Endothelial cell of umbilical vein (primary cell): Measurements from ENCODE around the gene DLGAP1. TPM values are rescaled to one million over a fixed set of nuclear protein-coding genes. Genes with fewer than 3 reads are reported as not detected.
"Not testable (repeated sequence)": the region's sequence is repeated elsewhere in the genome, so short reads cannot be mapped to it uniquely, and the experiment has no call there.

Experiments
- BruUV-seq: library from RNA; stranded (reverse); fragments of 400-500 nt; replicated peaks from 2 replicates; lab custom pipeline; 2021; lab: Mats Ljungman, UMichigan
- CTCF ChIA-PET: fragments of 300-600, 350-600 bp; sonication (Branson Sonifier 250); formaldehyde crosslinking; loops from one replicate; lab custom pipeline; 2021; ENCODE audit warnings: antibody characterized with exemption, inconsistent platforms; lab: Charles Lee
- POLR2A ChIA-PET: fragments of 300-600, 350-600 bp; sonication (Branson Sonifier 250); formaldehyde crosslinking; loops from one replicate; lab custom pipeline; 2021; ENCODE audit warnings: antibody characterized with exemption, inconsistent platforms; lab: Charles Lee
- DNase-seq: peaks from one replicate; pipeline ENCODE4 v3.0.0-alpha.2; 2011; ENCODE audit warnings: low read depth, low spot score
- FAIRE-seq: peaks from 2 replicates; lab custom pipeline; 2011; peaks lifted over from hg19 to GRCh38; lab: Jason Lieb, UNC
- H2AFZ ChIP-seq: 2 replicates; pipeline ENCODE4 v1.6.0; 2012; ENCODE audit warnings: low read depth, low read length, control low read depth, inconsistent platforms
- H3K27ac ChIP-seq: 2 replicates; pipeline ENCODE4 v1.5.1; 2011; ENCODE audit warnings: low read depth, mild to moderate bottlenecking, control low read depth, low read length, moderate library complexity; ENCODE audit not compliant: insufficient read depth
- H3K27me3 ChIP-seq, 2 experiments: 2 replicates each; pipeline versions ENCODE4 v1.6.0 to v1.6.1; 2011; ENCODE audit warnings: low read length in 2 of 2, mixed read lengths in 1 of 2; ENCODE audit not compliant: control insufficient read depth in 2 of 2, insufficient read depth in 2 of 2
- H3K36me3 ChIP-seq, 2 experiments: 2 replicates in 1 of 2; 3 replicates in 1 of 2; pipeline ENCODE4 v1.5.1; 2011; ENCODE audit warnings: low read length in 2 of 2, mild to moderate bottlenecking in 1 of 2, moderate library complexity in 1 of 2; ENCODE audit not compliant: control insufficient read depth in 2 of 2, insufficient read depth in 2 of 2; ENCODE audit errors: extremely low read depth in 1 of 2
- H3K4me1 ChIP-seq: 3 replicates; pipeline ENCODE4 v1.5.1; 2011; ENCODE audit warnings: mild to moderate bottlenecking, low read length; ENCODE audit not compliant: control insufficient read depth, insufficient read depth; ENCODE audit errors: extremely low read depth
- H3K4me2 ChIP-seq: 2 replicates; pipeline ENCODE4 v1.6.1; 2011; ENCODE audit warnings: low read length, control low read depth, mixed read lengths; ENCODE audit not compliant: insufficient read depth
- H3K4me3 ChIP-seq, 3 experiments: fragments of 200-600 bp in 1 of 3; sonication (generic), shearing (Covaris generic) in 1 of 3; replicated peaks in 1 of 3; 2 replicates each; pipeline ENCODE4 v1.5.1; 2011 to 2016; ENCODE audit warnings: control low read depth in 3 of 3, low read length in 3 of 3, mild to moderate bottlenecking in 2 of 3, inconsistent platforms in 1 of 3, low read depth in 1 of 3, moderate library complexity in 1 of 3; ENCODE audit not compliant: insufficient read depth in 1 of 3
- H3K79me2 ChIP-seq: 2 replicates; pipeline ENCODE4 v1.6.0; 2012; ENCODE audit warnings: low read length, inconsistent platforms; ENCODE audit not compliant: control insufficient read depth, insufficient read depth
- H3K9ac ChIP-seq: replicated peaks from 2 replicates; pipeline ENCODE3; 2011; ENCODE audit warnings: low read length, control low read depth; ENCODE audit not compliant: insufficient read depth; ENCODE audit errors: extremely low read depth
- H3K9me1 ChIP-seq: replicated peaks from 3 replicates; pipeline ENCODE4 v1.6.0; 2011; ENCODE audit warnings: mild to moderate bottlenecking, low read length; ENCODE audit not compliant: control insufficient read depth, insufficient read depth; ENCODE audit errors: extremely low read depth
- H3K9me3 ChIP-seq: replicated peaks from 2 replicates; pipeline ENCODE4 v1.5.1; 2012; ENCODE audit warnings: low read length, inconsistent platforms; ENCODE audit not compliant: control insufficient read depth, insufficient read depth
- H4K20me1 ChIP-seq: replicated peaks from 2 replicates; pipeline ENCODE3; 2011; ENCODE audit warnings: mild to moderate bottlenecking, low read length; ENCODE audit not compliant: control insufficient read depth, insufficient read depth; ENCODE audit errors: extremely low read depth
- EZH2 ChIP-seq: IDR thresholded peaks from 2 replicates; pipeline ENCODE4 v1.6.1; 2012; ENCODE audit warnings: borderline replicate concordance, low read depth, mild to moderate bottlenecking, moderate library complexity, low read length, inconsistent platforms; ENCODE audit not compliant: severe bottlenecking
- FOS ChIP-seq: IDR thresholded peaks from 2 replicates; pipeline ENCODE4 v1.6.1; 2011; ENCODE audit warnings: mild to moderate bottlenecking, low read length, moderate library complexity, borderline replicate concordance; ENCODE audit not compliant: insufficient read depth
- GATA2 ChIP-seq: IDR thresholded peaks from 2 replicates; pipeline ENCODE4 v1.7.0; 2011; ENCODE audit warnings: low read depth, mild to moderate bottlenecking, moderate library complexity, mixed read lengths, low read length; ENCODE audit not compliant: insufficient read length, insufficient read depth
- JUN ChIP-seq: IDR thresholded peaks from 2 replicates; pipeline ENCODE4 v1.6.1; 2011; ENCODE audit warnings: borderline replicate concordance, low read depth; ENCODE audit not compliant: insufficient read length, insufficient read depth
- MYC ChIP-seq: IDR thresholded peaks from one replicate; pipeline ENCODE4 v1.6.1; 2011; ENCODE audit warnings: mild to moderate bottlenecking, low read depth, low read length
- POLR2A ChIP-seq: IDR thresholded peaks from 2 replicates; pipeline ENCODE4 v1.6.1; 2012; ENCODE audit warnings: low read depth, mild to moderate bottlenecking, control low read depth, low read length
- POLR2AphosphoS5 ChIP-seq: IDR thresholded peaks from 2 replicates; pipeline ENCODE4 v1.6.1; 2012; ENCODE audit warnings: low read depth, mild to moderate bottlenecking, control low read depth, low read length, moderate library complexity; ENCODE audit not compliant: insufficient read depth
- dilution Hi-C: fragments of 300-500 bp; cut with MboI; formaldehyde crosslinking; loops from one replicate; pipeline ENCODE4 v1.15.0; 2019; ENCODE audit warnings: low sequenced_read_pairs; ENCODE audit not compliant: extremely low pct_ligation_motif_present
- intact Hi-C: fragments of 100-400 bp; cut with micrococcal nuclease; formaldehyde crosslinking; loops from one replicate; pipeline ENCODE4 v1.10.0; 2022
- polyA plus RNA-seq, 4 experiments: library from polyadenylated mRNA; depleted of rRNA in 3 of 4; stranded (reverse) in 3 of 4; unstranded in 1 of 4; fragments of >200 nt; gene quantifications; 2 replicates each; pipeline versions ENCODE4 v1.2.1 to v1.2.3, GENCODE V29; 2011 to 2012; ENCODE audit warnings: missing spikeins in 1 of 4
- total RNA-seq: library from RNA; stranded (reverse); gene quantifications from 2 replicates; pipeline ENCODE4 v1.2.3, GENCODE V29; 2021
- TF ChIP-seq, protein P1 (sequence below), 2 donors: IDR thresholded peaks; 1 replicate in 1 of 2; 2 replicates in 1 of 2; pipeline ENCODE4 v1.5.1; 2011; ENCODE audit warnings: low read length in 2 of 2, mild to moderate bottlenecking in 2 of 2, moderate library complexity in 2 of 2, control low read depth in 1 of 2, inconsistent platforms in 1 of 2, low read depth in 1 of 2; ENCODE audit not compliant: insufficient read depth in 1 of 2; ENCODE audit errors: extremely low read depth in 1 of 2
- TF ChIP-seq, protein P2 (sequence below): IDR thresholded peaks from 2 replicates; pipeline ENCODE4 v1.6.1; 2011; ENCODE audit not compliant: insufficient read depth, insufficient read length

The DLGAP1 gene
- total and polyA plus RNA-seq, 2 donors (not counting 3 experiments of a cell fraction or from before 2014, with no cell fraction given), result 0.04 TPM; not detected in 1

GRCh38 chr18:3694030-3694778 lies 760.9 kb downstream of the DLGAP1 start:
- CTCF ChIA-PET, result interaction anchor here (2.6 to 4.5 kb wide), 2 partner anchors 9 to 176 kb away, joined by 14 to 23 read pairs; no protein-coding TSS in a partner anchor
- H3K9me1 ChIP-seq, H3K4me2 ChIP-seq, H3K27me3 ChIP-seq, H3K4me1 ChIP-seq, H3K27ac ChIP-seq, H4K20me1 ChIP-seq, H3K36me3 ChIP-seq, H3K79me2 ChIP-seq, BruUV-seq, H2AFZ ChIP-seq, POLR2A ChIA-PET, H3K4me3 ChIP-seq, DNase-seq, intact Hi-C loops, H3K9me3 ChIP-seq, H3K9ac ChIP-seq, dilution Hi-C loops, FAIRE-seq: not testable (repeated sequence)

DNA sequence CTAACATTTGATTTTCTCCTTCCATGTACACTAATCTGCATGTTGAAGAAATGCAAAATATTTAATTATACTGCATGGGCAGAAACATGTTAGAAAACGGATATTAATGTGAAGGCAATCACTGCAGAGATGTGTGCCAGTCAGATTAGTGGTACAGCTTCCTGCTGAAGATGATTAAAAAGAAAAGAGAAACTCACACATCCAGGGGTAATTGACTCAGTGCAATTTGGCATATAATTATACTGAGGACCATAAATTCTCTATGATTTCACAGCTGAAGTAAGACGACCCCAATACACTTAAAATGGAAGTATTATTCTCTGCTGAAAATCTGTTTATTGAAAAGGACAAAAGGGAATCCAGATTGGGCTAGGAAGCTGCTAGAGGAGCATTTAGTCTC lies 761.7 kb downstream of the DLGAP1 start:
- Histone ChIP-seq H3K9me3 (no peaks in the 10 kb centered on the region), H2AFZ (no peak overlapping the region), H3K9ac (no peak overlapping the region), H3K4me1 (no peaks in the 10 kb centered on the region), H4K20me1 (no peaks in the 10 kb centered on the region), H3K9me1 (no peaks in the 10 kb centered on the region), H3K4me3 (no peak overlapping the region), H3K27ac (no peak overlapping the region), H3K4me2 (no peak overlapping the region), H3K79me2 (no peaks in the 10 kb centered on the region), H3K36me3 (no peaks in the 10 kb centered on the region), H3K27me3 (peaks cover 0 to 2% of the 10 kb centered on the region in 2 experiments)
- BruUV-seq, result no TSS peak
- no peak for FAIRE-seq
- intact Hi-C loops (no loop called here), dilution Hi-C loops (no loop called here)
- DNase-seq, result no peak
- CTCF ChIA-PET, result interaction anchor here (1.8 to 4.5 kb wide), 3 partner anchors 10 to 176 kb away, joined by 4 to 23 read pairs (median 14); no protein-coding TSS in a partner anchor
- POLR2A ChIA-PET, result no interaction called here
- TF ChIP-seq EZH2 (no peak), MYC (no peak), POLR2AphosphoS5 (no peak), POLR2A (no peak), FOS (no peak), GATA2 (no peak), JUN (no peak)
- TF ChIP-seq, protein P1, sequence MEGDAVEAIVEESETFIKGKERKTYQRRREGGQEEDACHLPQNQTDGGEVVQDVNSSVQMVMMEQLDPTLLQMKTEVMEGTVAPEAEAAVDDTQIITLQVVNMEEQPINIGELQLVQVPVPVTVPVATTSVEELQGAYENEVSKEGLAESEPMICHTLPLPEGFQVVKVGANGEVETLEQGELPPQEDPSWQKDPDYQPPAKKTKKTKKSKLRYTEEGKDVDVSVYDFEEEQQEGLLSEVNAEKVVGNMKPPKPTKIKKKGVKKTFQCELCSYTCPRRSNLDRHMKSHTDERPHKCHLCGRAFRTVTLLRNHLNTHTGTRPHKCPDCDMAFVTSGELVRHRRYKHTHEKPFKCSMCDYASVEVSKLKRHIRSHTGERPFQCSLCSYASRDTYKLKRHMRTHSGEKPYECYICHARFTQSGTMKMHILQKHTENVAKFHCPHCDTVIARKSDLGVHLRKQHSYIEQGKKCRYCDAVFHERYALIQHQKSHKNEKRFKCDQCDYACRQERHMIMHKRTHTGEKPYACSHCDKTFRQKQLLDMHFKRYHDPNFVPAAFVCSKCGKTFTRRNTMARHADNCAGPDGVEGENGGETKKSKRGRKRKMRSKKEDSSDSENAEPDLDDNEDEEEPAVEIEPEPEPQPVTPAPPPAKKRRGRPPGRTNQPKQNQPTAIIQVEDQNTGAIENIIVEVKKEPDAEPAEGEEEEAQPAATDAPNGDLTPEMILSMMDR (IDR thresholded peaks at IDR 0.05; ENCODE audit: extremely low read depth in 1 of 2, insufficient read depth in 1 of 2, low read depth in 1 of 2, low read length in 2 of 2), result no peak
- TF ChIP-seq, protein P2, sequence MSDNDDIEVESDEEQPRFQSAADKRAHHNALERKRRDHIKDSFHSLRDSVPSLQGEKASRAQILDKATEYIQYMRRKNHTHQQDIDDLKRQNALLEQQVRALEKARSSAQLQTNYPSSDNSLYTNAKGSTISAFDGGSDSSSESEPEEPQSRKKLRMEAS, result no peak
